ENCODE data around the gene ABCA4. TPM values are rescaled to one million over a fixed set of nuclear protein-coding genes. Genes with fewer than 3 reads are reported as not detected.

The ABCA4 gene
- polyA plus RNA-seq, 3 donors = 5.4 to 7.1 (median 6.0) TPM

DNA sequence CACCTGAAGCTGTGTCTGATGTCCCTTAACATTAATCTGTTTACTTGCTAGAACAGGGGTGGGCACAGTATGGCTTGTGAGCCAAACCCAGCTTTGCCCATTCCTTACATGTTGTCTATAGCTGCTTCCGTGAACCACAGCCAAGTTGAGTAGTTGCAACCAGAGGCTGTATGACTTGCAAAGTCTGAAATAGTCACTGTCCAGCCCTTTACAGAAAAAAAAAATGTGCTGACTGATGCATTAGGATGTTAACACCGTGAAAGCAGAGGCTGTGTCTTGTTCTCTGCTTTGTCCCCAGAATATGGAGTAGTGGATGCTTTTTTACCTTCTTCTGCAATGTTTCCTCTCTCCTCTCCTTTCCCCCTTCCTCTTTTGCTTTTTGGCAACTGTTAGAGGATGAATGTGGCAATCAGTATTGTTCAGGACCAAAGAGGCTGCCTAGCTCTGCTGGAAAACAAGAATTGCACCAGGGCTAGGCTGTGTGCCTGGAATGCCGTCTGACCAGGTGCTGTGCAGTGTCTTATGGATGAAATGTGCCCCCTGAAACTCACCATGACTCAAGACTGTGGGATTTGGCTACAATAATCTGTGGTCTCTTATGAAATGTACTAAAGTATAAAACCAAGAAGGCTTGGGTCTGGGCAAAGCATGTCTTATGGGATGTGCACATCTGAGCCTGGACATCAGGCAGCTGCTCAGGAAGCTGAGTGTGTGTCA, 132.2 kb downstream of the ABCA4 start:
- DNase-seq (ENCODE audit: low read depth in 3 of 3, low spot score in 2 of 3) = no peak

- DNase-seq (ENCODE audit: low read depth in 3 of 3, low spot score in 2 of 3) = no peak
Measured at GRCh38 chr1:93981274-93981667, 139.7 kb downstream of the ABCA4 start.

DNA sequence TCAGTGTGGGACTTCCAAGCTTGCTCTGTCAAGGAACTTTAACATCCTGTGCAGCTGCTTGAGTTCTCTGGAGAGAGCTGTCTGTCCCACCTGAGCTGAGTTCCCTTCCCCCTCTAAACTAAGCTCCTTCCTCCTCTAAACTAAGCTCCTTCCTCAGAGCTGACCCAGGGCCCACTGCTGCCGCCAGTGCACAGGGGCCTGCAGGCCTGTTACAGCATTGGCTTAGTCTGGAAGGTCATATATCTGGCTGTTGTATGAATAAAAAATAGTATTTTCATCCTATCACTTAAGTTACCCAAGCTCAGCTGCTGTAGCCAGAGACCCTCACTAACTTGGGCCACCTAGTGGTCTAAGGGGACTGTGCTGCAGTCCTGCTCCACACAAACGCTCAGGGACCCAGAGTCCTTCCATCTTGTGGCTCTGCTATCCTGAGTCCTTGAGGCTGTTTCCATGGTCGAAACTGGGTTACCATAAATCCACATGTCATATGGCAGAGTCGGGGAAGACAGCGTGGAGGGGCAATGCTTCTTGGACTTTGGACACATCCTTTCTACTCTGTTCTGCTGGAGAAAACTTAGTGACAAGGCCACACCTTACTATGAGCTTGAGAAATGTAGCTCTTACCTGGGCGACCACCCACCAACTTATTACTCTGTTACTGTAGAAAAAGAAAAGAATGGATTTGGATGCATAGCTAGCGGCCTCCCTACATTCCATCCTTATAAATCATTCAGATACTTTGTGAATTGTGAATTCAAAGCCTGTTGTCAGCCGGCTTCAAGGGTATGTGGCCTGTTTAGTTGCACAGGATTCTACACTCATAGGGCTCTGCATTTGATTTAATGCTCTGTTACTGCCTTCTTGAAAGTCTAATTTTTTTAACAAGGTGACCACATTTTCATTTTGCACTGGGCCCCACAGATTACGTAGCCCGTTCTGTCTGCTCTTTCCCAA, 140.4 kb downstream of the ABCA4 start:
- DNase-seq (ENCODE audit: low read depth in 3 of 3, low spot score in 2 of 3) = no peak

DNA sequence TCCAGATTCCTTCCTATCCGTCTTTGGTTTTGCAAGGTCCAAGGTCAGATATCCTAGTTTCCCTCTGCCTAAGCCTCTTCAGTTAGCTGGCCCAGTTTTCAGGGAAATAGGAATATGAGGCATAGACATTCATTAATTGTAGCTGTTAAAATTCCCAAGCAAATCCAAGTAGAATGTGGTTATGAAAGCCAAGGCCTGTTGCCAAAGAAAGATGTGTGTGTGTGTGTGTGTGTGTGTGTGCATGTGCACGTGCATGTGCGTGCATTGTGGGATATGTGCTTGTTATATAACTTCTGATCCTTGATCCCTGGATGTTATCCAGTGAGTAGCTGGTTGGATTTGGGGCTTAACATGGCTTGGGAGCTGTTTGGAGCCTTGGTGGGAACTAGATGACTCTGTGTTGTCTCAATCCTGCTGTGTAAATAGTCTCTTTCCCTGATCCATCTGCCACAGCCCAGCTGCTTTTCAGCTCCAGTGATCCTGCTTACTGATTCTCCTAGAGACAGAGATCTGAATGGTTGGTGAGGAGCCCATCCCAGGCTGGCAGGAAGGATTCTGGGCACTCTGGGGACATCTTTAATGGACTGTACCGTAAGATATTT, 141.1 kb downstream of the ABCA4 start:
- no peak for DNase-seq (ENCODE audit: low read depth in 3 of 3, low spot score in 2 of 3)

DNA sequence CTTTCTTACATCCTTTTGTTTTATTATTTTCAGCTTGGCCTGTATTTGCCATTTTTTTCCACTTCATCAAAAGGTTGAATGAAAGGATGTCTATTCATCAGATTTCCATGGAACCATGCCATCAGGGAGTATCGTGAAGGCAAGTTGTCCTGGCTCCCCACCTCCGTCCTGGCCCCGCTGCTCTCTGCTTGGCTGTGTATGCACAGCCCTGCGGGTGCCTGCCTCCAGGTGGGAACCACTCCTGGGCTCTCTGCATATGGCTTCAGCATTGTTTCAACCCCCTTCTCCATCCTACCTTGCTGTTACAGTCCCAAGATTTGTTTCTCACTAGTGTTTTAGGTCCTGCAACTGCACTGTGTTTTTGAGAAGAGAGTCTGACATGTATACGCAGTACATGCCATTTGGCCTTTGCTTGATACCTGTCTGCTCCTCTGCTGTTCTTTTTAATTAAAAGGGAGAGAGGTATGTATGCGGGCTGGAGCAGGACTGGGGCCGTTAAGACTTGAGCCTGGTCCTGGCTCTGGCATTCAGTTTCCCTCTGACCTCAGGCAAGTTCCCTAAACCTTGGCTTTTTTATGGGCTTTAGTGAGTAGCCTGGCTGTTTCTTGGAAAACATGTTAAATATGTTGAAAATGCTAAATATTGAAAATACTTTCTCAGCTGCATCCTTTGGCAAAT, 141.8 kb downstream of the ABCA4 start:
- DNase-seq (ENCODE audit: low read depth in 3 of 3, low spot score in 2 of 3) = no peak

GRCh38 chr1:93977598-93977945, 143.4 kb downstream of the ABCA4 start:
- DNase-seq (ENCODE audit: low read depth in 3 of 3, low spot score in 2 of 3) = no peak

DNA sequence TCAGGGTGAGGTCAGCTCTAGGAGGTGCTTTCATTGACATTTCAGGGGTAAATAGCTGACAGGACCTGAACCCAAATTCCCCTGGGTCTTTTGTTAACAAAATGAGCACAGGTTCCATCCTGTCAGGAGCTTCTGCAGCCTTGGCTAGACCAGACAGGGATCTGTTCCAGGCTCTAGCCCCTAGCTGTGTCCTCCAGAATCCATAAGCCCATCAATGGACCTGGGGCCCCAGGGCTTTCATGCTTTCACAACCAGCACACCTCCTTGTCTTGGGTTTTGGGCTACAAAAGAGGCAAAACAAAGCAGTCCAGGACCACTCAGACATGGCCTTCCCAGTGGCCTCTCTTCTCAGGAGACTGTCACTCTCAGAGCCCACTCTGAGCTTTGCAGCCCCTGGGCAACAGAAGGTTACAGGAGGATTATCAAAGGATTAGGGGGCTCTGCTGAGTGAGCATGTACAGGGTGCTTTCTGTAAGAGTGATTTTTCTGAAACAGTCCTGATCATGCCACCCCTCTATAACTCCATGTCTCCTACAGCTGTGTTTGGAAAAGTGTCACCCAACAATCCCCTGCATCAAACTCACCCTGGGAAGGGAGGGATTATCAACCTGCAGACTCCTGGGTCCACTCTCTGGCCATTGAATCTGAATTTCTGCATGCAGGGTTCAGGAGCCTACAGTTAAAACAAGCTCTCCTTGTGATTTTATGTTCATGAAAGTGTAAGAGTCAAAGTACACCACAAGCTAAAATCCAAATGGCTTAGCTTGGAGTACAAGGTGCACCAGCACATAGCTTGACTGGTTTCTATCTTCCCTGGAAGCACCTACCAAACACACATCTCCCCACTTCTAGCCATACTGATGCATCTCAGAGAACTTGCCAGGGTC, 144.0 kb downstream of the ABCA4 start:
- DNase-seq (ENCODE audit: low read depth in 3 of 3, low spot score in 2 of 3) = no peak

DNA sequence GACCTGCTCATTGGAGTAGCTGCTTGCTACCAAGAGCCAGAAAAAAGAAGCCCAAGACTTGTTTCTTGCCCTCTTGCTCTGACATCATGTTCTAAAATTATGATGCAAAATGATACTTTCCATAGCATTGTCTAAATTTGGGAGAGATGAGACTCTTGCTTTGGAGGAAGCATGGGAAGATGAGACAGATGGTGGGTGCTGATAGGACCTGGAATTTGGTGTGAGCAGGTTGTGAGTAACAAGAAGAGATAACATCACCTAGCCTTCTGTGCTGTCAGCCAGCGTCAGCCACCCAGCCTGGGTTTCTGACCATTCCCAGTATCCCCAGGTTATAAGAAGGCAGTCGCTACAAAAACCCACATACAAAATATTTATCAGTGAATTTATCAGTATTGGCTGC, 144.7 kb downstream of the ABCA4 start:
- no peak for DNase-seq (ENCODE audit: low read depth in 3 of 3, low spot score in 2 of 3)

DNA sequence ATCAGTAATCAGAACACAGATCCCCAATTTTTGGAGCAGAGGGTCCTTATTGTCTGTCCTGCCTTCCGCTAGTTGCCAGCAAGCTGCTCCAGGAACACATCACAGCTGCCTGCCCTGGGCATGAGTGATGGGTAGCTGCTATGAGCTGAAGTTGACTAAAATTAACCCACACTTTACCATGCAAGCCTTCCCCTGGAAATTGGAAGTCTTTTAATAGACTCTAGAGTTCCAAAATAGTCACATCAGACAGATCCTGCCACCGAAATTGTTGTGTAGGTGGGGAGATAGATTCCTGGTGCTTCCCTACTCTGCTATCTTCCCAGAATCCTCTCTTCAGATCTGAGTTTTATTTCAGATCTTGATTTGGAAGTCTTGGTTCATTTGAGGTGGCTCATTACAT, 148.6 kb downstream of the ABCA4 start:
- DNase-seq (ENCODE audit: low read depth in 3 of 3, low spot score in 2 of 3) = no peak

GRCh38 chr1:93969887-93970286, 151.1 kb downstream of the ABCA4 start:
- no peak for DNase-seq (ENCODE audit: low read depth in 3 of 3, low spot score in 2 of 3)

DNA sequence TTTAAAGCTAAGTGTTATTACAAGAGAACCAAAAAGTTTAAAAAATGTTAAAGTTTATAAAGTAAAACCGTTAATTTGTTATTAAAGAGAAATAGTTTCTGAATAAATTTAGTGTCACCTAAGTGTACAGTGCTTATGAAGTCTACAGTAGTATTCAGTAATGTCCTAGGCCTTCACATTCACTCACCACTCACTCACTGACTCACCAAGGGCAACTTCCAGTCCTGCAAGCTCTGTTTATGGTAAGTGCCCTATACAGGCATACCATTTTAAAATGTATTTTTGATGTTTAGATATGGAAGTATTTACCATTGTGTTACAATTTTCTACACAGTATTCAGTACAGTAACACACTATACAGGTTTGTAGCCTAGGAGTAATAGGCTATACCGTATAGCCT, 151.6 kb downstream of the ABCA4 start:
- no peak for DNase-seq (ENCODE audit: low read depth in 3 of 3, low spot score in 2 of 3)

- peak; percentile 14 to 50 (median 29) for DNase-seq (ENCODE audit: low read depth in 3 of 3, low spot score in 2 of 3)
Measured at GRCh38 chr1:93967306-93967705, 153.6 kb downstream of the ABCA4 start.

DNA sequence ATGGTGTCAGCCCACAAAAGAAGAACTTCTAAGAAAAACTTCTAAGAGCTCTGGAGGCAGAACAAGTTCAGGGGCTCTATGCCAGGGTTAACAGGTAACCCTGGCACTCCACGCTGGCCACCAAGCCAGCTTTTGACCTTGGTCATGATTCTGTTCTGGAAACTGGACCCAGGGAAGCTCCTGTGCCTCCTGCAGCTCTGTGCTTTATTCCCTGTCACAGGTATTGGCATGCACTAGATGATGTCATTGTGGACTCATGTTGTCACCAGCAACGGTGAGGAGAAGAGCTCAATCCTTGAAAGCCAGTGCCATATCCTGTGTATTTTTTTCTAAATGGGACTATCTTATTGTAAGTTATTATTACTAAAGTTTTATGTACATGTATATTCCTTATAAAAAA, 155.1 kb downstream of the ABCA4 start:
- DNase-seq (ENCODE audit: low read depth in 3 of 3, low spot score in 2 of 3) = no peak

DNA sequence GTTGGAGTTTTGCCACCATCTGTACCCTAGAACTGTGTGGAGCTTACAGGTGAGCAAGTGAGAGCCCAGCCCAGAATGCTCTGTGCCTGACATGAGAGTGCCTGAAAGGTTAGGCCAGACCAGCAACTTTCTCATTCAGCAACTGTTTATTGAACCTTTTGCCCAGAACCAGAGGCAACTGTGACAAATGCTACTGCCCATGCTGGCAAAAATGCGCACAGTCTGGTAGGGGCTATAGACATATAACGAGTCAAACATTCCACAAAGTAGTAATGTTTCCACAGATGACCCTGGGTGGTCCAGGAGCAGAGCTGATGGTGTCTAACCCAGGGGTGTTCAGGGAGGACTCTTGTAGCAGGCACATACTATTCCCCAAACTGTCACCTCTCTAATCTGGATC, 155.7 kb downstream of the ABCA4 start:
- DNase-seq (ENCODE audit: low read depth in 3 of 3, low spot score in 2 of 3) = no peak

GRCh38 chr1:93964777-93965200, 156.2 kb downstream of the ABCA4 start:
- no peak for DNase-seq (ENCODE audit: low read depth in 3 of 3, low spot score in 2 of 3)

DNA sequence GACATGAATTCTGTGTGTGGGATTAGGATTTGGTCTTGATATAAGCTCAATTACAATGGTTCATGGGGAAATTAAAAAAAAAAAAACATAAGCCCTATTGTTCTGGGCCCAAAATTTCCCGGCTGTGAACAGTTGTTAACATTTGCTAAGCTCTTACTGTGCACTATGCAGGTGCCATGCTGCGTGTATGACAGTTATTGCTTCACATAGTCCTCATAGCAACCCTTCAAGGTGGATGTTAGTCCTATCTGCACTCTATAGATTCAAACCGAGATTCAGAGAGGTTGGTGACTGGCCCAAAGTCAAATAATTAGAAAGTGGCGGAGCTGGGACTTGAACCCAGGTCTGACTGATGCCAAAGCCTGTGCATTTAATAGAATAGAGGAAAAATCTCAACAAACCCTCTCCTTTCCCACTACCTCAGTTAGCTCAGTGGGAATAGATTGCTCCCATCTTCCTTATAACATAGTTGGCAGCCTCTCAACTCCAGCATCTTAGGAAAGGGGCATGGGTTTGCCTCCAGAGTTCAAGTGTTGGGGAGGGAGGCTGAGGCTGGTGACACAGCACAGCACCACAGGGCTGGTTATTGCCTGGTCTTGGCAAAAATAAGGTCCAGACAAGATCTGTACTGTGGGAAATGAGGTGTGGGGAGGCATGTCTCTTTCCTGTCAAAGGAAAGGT, 156.7 kb downstream of the ABCA4 start:
- DNase-seq (ENCODE audit: low read depth in 3 of 3, low spot score in 2 of 3) = no peak

DNA sequence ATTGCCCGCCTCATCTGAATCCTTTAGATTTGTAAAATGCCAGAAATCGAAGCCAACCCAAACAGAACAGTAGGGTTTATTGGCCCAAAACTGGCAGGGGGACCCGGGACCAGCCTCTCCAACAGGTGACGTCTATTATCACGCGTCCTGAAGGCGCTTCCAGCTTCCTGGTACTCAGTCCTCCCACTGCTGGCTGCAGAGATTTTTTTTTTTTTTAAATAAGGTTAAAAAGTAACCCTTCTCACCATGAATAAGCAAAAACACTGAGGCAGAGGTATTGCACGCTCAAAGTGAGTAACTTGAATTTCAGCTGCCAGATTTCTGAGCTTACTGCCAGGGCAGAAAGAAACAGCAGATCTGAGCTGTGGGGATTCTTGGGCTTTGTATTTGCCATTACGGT, 157.4 kb downstream of the ABCA4 start:
- DNase-seq (ENCODE audit: low read depth in 3 of 3, low spot score in 2 of 3) = no peak

GRCh38 chr1:93961906-93962305, 159.0 kb downstream of the ABCA4 start:
- no peak for DNase-seq (ENCODE audit: low read depth in 3 of 3, low spot score in 2 of 3)

DNA sequence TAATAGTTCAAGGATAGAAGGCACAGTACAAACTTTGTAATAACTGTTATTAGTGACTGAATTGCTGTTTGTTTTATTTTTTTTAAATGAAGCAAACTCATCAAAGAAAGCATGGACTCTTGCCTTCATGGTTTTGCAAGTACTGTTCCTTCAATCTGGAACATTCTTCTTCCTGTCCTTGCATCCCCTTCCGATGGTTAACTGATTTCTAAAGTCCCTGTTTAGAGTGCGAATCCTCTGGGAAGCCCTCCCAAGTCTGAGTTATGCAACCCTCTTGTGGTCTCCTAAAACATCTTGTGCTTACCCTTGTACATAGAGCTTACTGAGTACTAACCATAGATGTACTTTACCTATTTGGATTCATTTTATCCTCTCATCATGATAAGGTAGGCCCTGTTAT, 159.5 kb downstream of the ABCA4 start:
- DNase-seq (ENCODE audit: low read depth in 3 of 3, low spot score in 2 of 3) = no peak

All from right renal cortex interstitium (tissue), 3 donors.